ENCODE data around the gene CDC42BPA.

The CDC42BPA gene

GRCh38 chr1:227127891-227128290 lies 190.4 kb downstream of the CDC42BPA start:
- no peak for TF ChIP-seq TOX (CRISPR knock-in tag; IDR thresholded peaks at IDR 0.05; ENCODE audit: borderline replicate concordance)
- no peak for TF ChIP-seq PATZ1 (CRISPR knock-in tag; IDR thresholded peaks at IDR 0.05; ENCODE audit: borderline replicate concordance)
- TF ChIP-seq OSR1 (CRISPR knock-in tag; IDR thresholded peaks at IDR 0.05): no peak
- TF ChIP-seq BACH2 (CRISPR knock-in tag; IDR thresholded peaks at IDR 0.05; ENCODE audit: borderline replicate concordance): no peak
- no peak for TF ChIP-seq CREB5 (CRISPR knock-in tag; IDR thresholded peaks at IDR 0.05; ENCODE audit: low read depth)
- no peak for TF ChIP-seq TCF4 (CRISPR knock-in tag; IDR thresholded peaks at IDR 0.05; ENCODE audit: borderline replicate concordance)
- TF ChIP-seq TSHZ2 (CRISPR knock-in tag; IDR thresholded peaks at IDR 0.05): no peak
- TF ChIP-seq ISL1 (CRISPR knock-in tag; IDR thresholded peaks at IDR 0.05): no peak
- no peak for TF ChIP-seq CSDC2 (CRISPR knock-in tag; IDR thresholded peaks at IDR 0.05)
- no peak for TF ChIP-seq RARB (CRISPR knock-in tag; IDR thresholded peaks at IDR 0.05)
- TF ChIP-seq ARNTL (CRISPR knock-in tag; IDR thresholded peaks at IDR 0.05; ENCODE audit: borderline replicate concordance, low read depth): no peak
- no peak for TF ChIP-seq ESRRG (CRISPR knock-in tag; IDR thresholded peaks at IDR 0.05)
- no peak for TF ChIP-seq SNAI2 (CRISPR knock-in tag; IDR thresholded peaks at IDR 0.05)
- no peak for TF ChIP-seq ZFP30 (CRISPR knock-in tag; IDR thresholded peaks at IDR 0.05)
- ATAC-seq: no peak

- no peak for ATAC-seq
- no peak for TF ChIP-seq ZC3H10 (CRISPR knock-in tag; IDR thresholded peaks at IDR 0.05)
- no peak for TF ChIP-seq CSRNP3 (CRISPR knock-in tag; IDR thresholded peaks at IDR 0.05)
- no peak for TF ChIP-seq ZFP3 (CRISPR knock-in tag; IDR thresholded peaks at IDR 0.05)
- TF ChIP-seq ISL1 (CRISPR knock-in tag; IDR thresholded peaks at IDR 0.05): no peak
- TF ChIP-seq ESRRG (CRISPR knock-in tag; IDR thresholded peaks at IDR 0.05): no peak
- no peak for TF ChIP-seq CSDC2 (CRISPR knock-in tag; IDR thresholded peaks at IDR 0.05)
- TF ChIP-seq SNAI2 (CRISPR knock-in tag; IDR thresholded peaks at IDR 0.05): no peak
- TF ChIP-seq POU6F1 (CRISPR knock-in tag; IDR thresholded peaks at IDR 0.05; ENCODE audit: borderline replicate concordance, low read depth): no peak
- TF ChIP-seq TOX (CRISPR knock-in tag; IDR thresholded peaks at IDR 0.05; ENCODE audit: borderline replicate concordance): no peak
- no peak for TF ChIP-seq TCF4 (CRISPR knock-in tag; IDR thresholded peaks at IDR 0.05; ENCODE audit: borderline replicate concordance)
- no peak for TF ChIP-seq OSR1 (CRISPR knock-in tag; IDR thresholded peaks at IDR 0.05)
- no peak for TF ChIP-seq ZNF70 (CRISPR knock-in tag; IDR thresholded peaks at IDR 0.05)
Measured at GRCh38 chr1:227125929-227126545, 192.3 kb downstream of the CDC42BPA start.

GRCh38 chr1:227124473-227124872 lies 193.8 kb downstream of the CDC42BPA start:
- no peak for ATAC-seq
- TF ChIP-seq CSRNP3 (CRISPR knock-in tag; IDR thresholded peaks at IDR 0.05) (no peak), PATZ1 (CRISPR knock-in tag; IDR thresholded peaks at IDR 0.05; ENCODE audit: borderline replicate concordance) (no peak), ZNF565 (CRISPR knock-in tag; conservative IDR thresholded peaks at IDR 0.05; ENCODE audit: low read depth) (no peak), OSR1 (CRISPR knock-in tag; IDR thresholded peaks at IDR 0.05) (no peak), ZNF8 (CRISPR knock-in tag; IDR thresholded peaks at IDR 0.05) (no peak)
